MCF 10A (cell line): ENCODE results near the gene CAMK1D. TPM values are rescaled to one million over a fixed set of nuclear protein-coding genes. Genes with fewer than 3 reads are reported as not detected.
A peak's percentile ranks its signal among the peaks of the same experiment; 100 is the strongest.

Source experiments
- BruUV-seq: library from RNA; stranded (reverse); fragments of 400-500 nt; replicated peaks from 2 replicates; lab custom pipeline; 2021; lab: Mats Ljungman, UMichigan
- CTCF ChIA-PET: fragments of 300-600 bp; sonication (Branson Sonifier 250); formaldehyde crosslinking; extraction: SDS; loops from one replicate; lab custom pipeline; 2021; ENCODE audit warnings: antibody characterized with exemption, inconsistent platforms; lab: Yijun Ruan, JAX
- POLR2A ChIA-PET: fragments of 300-600, 350-650 bp; sonication (Branson Sonifier 250); formaldehyde crosslinking; extraction: SDS; loops from one replicate; lab custom pipeline; 2020; ENCODE audit warnings: antibody characterized with exemption, inconsistent platforms; lab: Yijun Ruan, JAX
- DNase-seq: peaks from one replicate; pipeline ENCODE4 v3.0.0-alpha.2; 2018; ENCODE audit not compliant: unreplicated experiment
- H3K27ac Mint-ChIP-seq: one replicate; pipeline ENCODE4 v1.8.0; 2022; ENCODE audit warnings: mild to moderate bottlenecking, low read depth, mixed read lengths; ENCODE audit not compliant: unreplicated experiment
- H3K27me3 Mint-ChIP-seq: one replicate; pipeline ENCODE4 v1.8.0; 2022; ENCODE audit warnings: mixed read lengths; ENCODE audit not compliant: insufficient read depth, unreplicated experiment
- H3K36me3 Mint-ChIP-seq: one replicate; pipeline ENCODE4 v1.8.0; 2022; ENCODE audit warnings: mild to moderate bottlenecking, moderate library complexity, mixed read lengths; ENCODE audit not compliant: insufficient read depth, unreplicated experiment
- H3K4me1 Mint-ChIP-seq: one replicate; pipeline ENCODE4 v1.8.0; 2022; ENCODE audit warnings: mixed read lengths; ENCODE audit not compliant: insufficient read depth, unreplicated experiment
- H3K4me3 Mint-ChIP-seq: one replicate; pipeline ENCODE4 v1.8.0; 2022; ENCODE audit warnings: mild to moderate bottlenecking, moderate library complexity, mixed read lengths; ENCODE audit not compliant: unreplicated experiment
- H3K9me3 Mint-ChIP-seq: one replicate; pipeline ENCODE4 v1.8.0; 2022; ENCODE audit warnings: mixed read lengths; ENCODE audit not compliant: unreplicated experiment
- CTCF ChIP-seq: fragments of 200-600 bp; IDR thresholded peaks from one replicate; pipeline ENCODE4 v1.8.0; 2022; ENCODE audit warnings: antibody characterized with exemption, mild to moderate bottlenecking; ENCODE audit not compliant: unreplicated experiment
- intact Hi-C: fragments of 100-400 bp; cut with micrococcal nuclease; formaldehyde crosslinking; loops from 2 replicates; pipeline ENCODE4 v1.14.1; 2022
- total RNA-seq: library from RNA; stranded (reverse); gene quantifications from 2 replicates; pipeline ENCODE4 v1.2.3, GENCODE V29; 2022

The CAMK1D gene
- total RNA-seq, 1 experiment from 2014 or later, result 1.7 TPM

- peaks cover 19% of the 10 kb centered on the region for H3K27me3 Mint-ChIP-seq
- intact Hi-C loops, result no loop called here
- BruUV-seq, result no TSS peak
- no peaks in the 10 kb centered on the region for H3K9me3 Mint-ChIP-seq
- CTCF ChIA-PET, result interaction anchor here (0.7 to 1.1 kb wide), 3 partner anchors 55 to 147 kb away, joined by 3 read pairs; no protein-coding TSS in a partner anchor
- peak overlapping the region; percentile 46 for H3K27ac Mint-ChIP-seq
- peak; percentile 25 for DNase-seq
- H3K4me3 Mint-ChIP-seq, result no peak overlapping the region
- H3K36me3 Mint-ChIP-seq, result peaks cover 6% of the 10 kb centered on the region
- POLR2A ChIA-PET, result interaction anchor here (0.5 to 1.7 kb wide), 7 partner anchors 9 to 143 kb away, joined by 3 to 5 read pairs (median 3); no protein-coding TSS in a partner anchor
- H3K4me1 Mint-ChIP-seq, result peaks cover 14% of the 10 kb centered on the region
- no peak for TF ChIP-seq CTCF
Observed at GRCh38 chr10:12564173-12564572, 214.8 kb downstream of the CAMK1D start.

DNA sequence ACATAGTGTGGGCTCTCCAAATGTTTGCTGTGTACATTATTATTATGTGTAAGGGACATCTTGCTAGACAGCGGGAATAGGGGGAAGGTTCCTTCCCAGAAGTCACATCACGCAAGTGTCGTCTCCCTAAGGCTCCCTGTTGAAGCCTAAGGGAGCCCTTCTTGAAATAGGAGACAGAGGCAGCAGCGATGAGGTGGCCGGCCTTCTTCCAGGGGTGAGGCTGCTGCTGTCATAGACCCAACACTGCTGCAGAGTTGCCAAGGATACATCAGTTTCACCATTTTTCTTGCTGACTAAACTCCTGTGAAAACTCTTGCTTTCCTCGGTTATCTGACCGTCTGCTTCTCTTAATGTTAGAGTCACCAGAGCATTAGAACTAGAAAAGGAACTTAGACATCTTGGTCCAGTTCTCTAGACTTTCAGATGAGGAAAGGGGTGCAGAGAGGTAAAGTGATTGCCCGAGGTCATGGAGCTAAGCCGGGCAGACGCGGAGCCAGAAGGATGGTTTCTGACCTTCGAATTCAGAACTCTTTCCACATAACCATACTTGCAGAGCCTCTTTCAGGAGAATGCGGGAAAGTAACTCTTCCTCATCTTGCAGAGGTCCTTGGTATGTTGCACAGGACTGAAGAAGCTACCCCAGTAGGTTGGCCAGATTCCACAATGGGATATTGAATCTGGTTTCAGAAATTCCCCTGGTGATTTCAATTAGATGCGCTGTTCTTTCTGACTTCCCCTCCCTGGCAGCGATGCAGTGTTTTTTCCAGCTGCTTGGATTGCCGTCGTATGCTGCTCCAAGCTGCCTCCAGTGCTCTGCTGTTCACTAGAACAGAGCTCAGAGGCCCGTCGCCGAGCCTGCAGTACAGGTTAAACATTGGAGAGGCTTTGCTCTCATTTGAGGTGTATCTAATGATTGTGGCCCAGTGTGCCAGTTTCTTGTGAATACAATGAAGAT is 217.1 kb downstream of the CAMK1D start:
- TF ChIP-seq CTCF, result no peak
- H3K27ac Mint-ChIP-seq, result no peak overlapping the region
- ChIA-PET POLR2A (no interaction called here), CTCF (interaction anchor here (1.0 kb wide), 1 partner anchor 12 kb away, joined by 3 read pairs; no protein-coding TSS in a partner anchor)
- no TSS peak for BruUV-seq
- peaks cover 14% of the 10 kb centered on the region for H3K4me1 Mint-ChIP-seq
- no peak overlapping the region for H3K4me3 Mint-ChIP-seq
- H3K9me3 Mint-ChIP-seq, result no peaks in the 10 kb centered on the region
- DNase-seq, result no peak
- peaks cover 13% of the 10 kb centered on the region for H3K36me3 Mint-ChIP-seq
- H3K27me3 Mint-ChIP-seq, result peaks cover 14% of the 10 kb centered on the region
- intact Hi-C loops, result no loop called here

DNA sequence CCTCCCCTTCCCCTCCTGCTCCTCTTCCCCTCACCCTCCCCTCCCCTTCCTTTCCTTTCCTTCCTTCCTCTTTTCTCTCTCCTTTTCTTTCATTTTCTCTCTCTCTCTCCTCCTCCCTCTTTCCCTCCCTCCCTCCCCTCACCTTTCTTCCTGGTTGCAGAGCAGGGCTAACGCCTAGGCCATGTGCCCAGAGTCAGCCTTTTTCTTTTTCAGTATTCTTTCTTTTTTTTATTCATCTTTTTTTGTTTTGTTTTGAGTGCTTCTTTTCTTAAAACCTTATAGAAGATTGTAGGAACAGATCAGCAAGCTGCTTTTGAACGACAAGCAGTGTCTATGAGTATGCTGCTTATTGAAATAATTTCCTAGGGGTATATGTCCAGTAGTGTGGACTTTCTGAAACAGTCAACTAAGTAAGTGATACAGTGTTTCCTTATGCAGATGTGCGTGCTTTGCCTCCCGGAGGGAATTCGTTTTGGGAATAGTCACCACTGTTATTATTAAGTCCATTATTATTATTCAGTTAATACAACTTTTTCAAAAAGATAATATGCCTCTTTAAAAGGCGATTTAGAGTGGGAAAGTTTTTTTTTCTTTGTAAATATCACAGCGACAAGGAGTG is 219.2 kb downstream of the CAMK1D start:
- Mint-ChIP-seq H3K27ac (no peak overlapping the region), H3K4me1 (peaks cover 11% of the 10 kb centered on the region), H3K36me3 (peaks cover 13% of the 10 kb centered on the region), H3K27me3 (no peaks in the 10 kb centered on the region), H3K9me3 (no peaks in the 10 kb centered on the region), H3K4me3 (no peak overlapping the region)
- POLR2A ChIA-PET, result no interaction called here
- CTCF ChIA-PET, result no interaction called here
- no TSS peak for BruUV-seq
- intact Hi-C loops, result no loop called here
- TF ChIP-seq CTCF, result no peak
- DNase-seq, result no peak

GRCh38 chr10:12572281-12572680 is 222.9 kb downstream of the CAMK1D start:
- intact Hi-C loops, result no loop called here
- no peak overlapping the region for H3K27ac Mint-ChIP-seq
- BruUV-seq, result no TSS peak

More at GRCh38 chr10:12572281-12572680, 222.9 kb downstream of the CAMK1D start:
- no peak for TF ChIP-seq CTCF
- H3K9me3 Mint-ChIP-seq, result no peaks in the 10 kb centered on the region
- ChIA-PET POLR2A (no interaction called here), CTCF (no interaction called here)
- peaks cover 13% of the 10 kb centered on the region for H3K36me3 Mint-ChIP-seq
- no peak overlapping the region for H3K4me3 Mint-ChIP-seq
- no peaks in the 10 kb centered on the region for H3K4me1 Mint-ChIP-seq
- DNase-seq, result no peak
- H3K27me3 Mint-ChIP-seq, result no peaks in the 10 kb centered on the region
